Astrocyte (in vitro differentiated cells and primary cell): ENCODE measurements around the gene ARHGEF11.

Experiments
- CTCF ChIP-seq: IDR thresholded peaks from 2 replicates; pipeline ENCODE4 v1.5.1; 2011; ENCODE audit warnings: low read depth, mild to moderate bottlenecking, inconsistent platforms, low read length, moderate library complexity; ENCODE audit not compliant: insufficient read depth
- EZH2 ChIP-seq: IDR thresholded peaks from 2 replicates; pipeline ENCODE4 v1.6.1; 2012; ENCODE audit warnings: mild to moderate bottlenecking, low read length, inconsistent platforms; ENCODE audit not compliant: insufficient read depth

GRCh38 chr1:156948708-156949107, 96.8 kb downstream of the ARHGEF11 start:
- no peak for TF ChIP-seq CTCF
- TF ChIP-seq EZH2, result no peak
